NCI-H2029 (cell line): ENCODE data around the gene GLIS2.

Experiments
- DNase-seq: peaks from one replicate; lab custom pipeline; 2025; lab: John Stamatoyannopoulos, UW

Gene GLIS2

DNA sequence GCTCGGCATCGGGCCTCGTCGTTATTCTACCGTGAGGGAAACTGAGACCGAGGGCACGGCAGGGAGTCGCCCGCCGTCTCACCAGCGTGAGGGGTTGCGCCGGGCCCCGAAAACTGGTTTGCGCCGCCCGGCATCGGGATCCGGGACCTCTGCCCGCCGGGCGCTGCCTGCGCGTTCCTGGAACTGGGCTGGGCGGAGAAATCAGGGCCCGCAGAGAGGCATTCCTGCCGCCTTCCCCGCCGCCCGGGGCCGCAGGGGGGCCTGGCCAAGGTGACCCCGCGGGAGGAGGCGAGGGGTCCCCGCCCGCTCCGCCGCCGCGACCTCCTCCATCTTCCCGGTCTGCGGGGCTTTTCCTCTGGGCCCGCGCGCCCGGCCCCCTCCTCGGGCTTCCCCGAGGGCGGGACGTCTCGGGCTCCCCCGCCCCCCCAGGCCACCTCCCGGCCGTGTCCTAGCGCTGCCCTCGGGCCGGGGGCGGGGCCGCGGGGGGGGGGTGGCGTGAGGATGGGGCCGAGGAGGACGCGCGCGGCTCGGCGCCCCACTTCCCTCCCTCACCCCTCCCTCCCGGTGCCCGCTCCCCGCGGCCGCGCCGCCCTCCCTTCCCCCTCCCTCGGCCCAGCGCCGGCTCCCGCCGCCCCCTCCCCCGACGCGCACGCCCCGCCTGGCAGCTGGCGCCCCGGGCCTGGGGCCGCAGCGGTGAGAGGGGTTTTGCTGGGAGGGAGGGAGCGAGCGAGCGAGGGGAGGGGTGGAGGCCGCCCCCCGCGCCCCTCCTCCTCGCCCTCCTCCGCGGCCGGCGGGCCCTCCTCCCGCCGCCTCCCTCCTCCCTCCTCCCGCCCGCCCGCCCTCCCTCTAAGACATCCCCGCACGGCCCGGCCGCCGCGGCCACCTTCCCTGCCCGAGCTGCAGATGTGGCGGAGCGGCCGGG, at the start of gene GLIS2:
Gene GLIS2 (plus strand): TSS at position 882 of the 922 bp plus-strand sequence. CDS start 16,214 bp downstream, outside the sequence.
- DNase-seq, result no peak

DNA sequence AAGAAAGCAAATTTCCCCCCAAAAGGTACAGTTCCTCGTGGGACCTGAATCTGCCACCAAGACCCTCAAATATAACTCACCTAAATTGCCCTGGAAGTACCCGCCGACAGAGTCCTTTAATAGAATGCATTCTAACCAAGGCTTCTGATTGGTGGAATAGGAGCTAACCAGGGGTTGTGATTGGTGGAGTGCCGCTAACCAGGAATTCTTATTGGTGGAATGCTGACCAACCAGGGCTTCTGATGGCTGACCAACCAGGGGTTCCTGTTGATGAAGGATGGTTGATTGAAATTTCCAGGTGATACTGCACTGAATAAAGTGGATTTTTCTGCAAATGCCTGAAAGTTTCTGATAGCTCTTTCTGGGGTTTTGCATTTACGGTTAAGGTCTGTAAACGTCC, 49.5 kb upstream of the GLIS2 start:
- no peak for DNase-seq

DNA sequence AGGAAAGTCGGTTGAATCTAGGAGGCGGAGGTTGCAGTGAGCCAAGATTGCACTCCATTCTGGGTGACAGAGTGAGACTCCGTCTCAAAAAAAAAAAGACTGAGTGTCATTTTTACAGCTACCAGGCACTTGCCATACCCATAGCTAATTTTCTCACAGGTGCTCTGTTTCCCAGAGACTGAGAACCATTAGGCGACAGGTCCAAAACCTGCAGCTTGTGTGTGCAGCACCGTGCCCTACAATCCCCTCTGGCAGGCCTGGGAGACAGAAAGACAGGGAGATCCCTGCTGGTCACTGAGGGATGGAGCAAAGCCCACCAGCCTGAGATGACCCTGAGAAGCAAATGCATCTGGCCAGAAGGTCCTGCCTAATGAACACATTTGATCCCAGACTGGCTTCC, 45.8 kb upstream of the GLIS2 start:
- no peak for DNase-seq

DNA sequence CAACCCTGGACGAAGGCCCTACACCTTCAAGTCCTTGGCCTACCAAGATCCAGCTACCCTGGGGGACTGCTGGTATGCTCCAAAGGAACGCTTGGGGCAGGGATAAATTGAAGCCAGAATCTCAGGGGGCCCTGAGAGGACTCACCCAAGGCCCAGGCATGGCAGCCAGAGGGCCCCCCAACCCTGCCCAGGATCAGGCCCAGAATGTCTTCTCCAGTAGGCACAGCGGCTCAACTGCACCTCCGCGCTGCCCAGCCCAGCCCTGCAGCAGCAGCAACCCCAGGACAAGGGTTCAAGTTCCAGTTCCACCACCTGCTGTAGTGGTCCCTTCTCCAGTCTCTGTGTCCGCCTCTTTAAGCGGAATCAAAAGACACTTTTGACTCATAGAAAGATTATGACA, 45.3 kb upstream of the GLIS2 start:
- DNase-seq, result no peak

DNA sequence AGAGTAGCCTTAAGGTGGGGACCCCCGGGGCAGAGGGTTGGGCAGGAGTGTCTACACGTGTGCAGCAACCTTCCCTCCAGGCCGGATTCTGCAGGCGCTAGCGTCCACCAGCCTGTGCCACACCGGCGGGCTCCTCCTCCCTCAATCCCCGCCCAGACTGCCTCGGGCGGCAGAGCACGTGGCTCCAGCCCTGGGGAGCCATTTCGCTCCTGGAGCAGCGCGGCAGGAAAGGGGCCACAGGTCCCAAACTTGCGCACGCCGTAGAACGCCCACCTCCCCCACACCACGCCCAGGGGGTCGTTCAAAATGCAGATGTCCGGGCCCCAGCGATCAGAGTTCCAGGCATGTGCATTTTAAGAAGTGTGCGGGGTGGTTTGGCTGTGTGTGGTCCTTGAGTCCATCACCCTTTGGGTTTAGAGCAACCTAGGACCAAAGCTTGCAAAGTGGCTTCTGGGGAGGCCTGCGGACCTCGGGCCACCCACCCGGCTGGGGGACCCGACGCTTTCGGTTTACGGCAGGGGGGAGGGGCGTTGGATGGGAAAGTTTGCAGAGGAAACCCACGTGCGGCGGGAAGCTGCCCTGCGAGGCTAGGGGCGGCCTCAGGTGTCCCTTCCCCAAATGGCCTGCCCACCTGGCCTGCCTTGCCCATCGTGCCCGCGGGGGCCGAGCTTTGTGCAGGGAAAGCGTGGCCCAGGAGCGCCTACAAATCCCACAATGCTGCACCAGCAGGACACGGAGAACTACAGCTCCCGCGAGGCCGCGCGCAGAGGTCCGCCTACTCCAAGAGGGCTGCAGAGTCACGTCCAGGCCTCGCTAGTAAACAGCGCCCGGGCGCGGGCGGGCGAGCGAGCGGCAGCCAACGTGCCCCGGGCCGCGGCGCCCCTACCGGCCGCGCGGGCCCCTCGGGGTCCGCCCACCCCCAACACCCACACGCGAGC, 44.4 kb upstream of the GLIS2 start:
- peak; percentile 91 for DNase-seq

DNA sequence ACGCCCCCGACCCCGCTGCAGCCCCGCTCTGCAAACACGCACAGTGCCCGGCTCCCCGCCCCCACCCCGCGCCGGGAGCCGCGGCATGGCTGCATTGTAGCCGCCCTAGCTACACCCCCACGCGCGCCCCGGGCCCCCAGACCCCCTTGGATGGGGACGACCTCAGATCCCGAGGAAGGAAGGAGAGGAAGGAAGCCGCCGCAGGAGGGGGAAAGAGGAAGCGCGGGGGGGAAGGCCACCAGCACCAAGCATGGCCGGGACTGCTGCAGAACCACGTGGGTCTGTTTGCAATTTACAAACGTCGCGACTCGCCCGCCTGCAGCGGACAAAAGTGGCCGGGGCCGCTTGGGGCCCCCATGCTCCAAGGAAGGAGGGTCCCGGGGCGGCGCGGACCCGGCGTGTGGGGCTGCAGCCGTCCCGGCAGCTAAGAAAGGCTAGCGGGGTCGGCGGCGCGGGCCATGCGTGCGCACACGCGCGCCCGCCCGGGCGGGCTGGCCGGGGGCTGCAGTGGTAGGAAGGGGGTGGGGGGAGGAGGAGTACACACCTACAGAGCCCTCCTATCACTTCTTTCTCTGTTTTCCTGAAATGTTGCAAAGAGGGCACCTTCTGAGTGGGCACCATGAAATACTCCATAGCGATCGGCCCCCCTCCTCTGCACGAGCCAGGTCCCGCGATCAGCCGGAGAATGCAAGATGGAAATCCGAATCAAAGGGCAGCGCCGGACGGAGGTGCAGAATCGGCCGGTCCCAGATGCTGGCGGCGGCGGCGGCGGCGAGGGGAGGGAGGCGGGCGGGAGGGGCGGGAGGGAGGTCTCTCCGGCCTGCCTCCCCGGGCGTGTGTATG, 43.5 kb upstream of the GLIS2 start:
- DNase-seq, result no peak

DNA sequence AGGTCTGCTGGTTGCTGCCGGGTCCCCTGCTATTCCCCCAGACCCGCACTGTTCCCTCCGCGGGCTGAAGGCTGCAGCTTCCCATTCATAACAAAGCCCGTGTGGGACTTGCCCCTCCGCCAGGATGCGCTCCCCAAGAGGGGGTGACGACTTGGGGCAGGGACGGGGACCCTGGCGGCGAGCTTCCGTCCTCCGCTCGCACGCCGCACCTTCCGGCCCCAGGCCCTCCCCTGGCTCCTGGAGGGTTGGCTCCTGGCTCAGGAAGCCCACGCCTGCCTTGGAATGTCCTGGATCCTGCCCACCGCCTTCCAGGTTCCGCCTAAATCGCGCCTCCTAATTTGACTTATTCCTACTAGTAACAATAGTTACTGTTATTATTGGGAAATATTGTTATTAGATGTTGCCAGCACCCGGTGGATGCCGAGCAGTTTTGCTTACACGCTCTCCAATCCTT, 42.0 kb upstream of the GLIS2 start:
- no peak for DNase-seq

DNA sequence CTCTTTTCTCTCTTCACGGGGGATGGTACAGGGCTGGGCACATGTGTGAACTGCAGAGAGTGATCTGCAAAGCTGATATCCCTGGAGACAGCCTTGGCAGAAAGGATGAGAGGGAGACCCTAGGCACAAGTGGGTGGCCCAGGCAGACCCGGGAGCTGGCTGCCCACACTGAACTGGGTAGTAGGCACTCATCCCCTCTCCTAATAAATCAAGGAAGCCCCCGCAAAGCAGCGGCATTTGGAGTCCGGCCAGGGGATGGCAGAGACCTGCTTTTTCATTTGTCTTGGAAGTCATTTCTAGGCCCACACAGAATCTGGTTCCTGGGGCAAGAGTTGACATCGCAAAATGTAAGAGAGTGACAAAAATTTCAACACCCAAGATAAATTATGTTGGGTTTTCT, 40.0 kb upstream of the GLIS2 start:
- DNase-seq, result no peak

DNA sequence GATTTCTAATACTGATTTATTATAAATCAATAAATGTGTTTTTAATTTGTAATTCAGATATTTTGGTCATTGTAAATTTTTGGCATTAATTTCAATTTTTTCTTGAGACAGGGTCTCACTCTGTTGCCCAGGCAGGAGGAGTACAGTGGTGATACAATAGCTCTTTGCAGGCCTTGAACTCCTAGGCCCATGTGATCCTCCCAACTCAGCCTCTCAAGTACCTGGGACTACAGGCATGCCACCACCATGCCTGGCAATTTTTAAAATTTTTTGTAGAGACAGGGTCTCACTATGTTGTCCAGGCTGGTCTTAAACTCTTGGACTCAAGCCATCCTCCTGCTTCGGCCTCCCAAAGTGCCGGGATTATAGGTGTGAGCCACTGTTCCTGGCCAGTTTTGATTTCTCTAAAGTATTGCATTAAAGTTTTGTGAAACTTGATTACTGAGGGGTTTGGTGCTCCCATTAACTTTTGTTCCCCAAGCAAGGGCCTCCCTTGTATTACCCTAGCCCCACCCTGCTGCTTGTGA, 37.8 kb upstream of the GLIS2 start:
- DNase-seq, result no peak

DNA sequence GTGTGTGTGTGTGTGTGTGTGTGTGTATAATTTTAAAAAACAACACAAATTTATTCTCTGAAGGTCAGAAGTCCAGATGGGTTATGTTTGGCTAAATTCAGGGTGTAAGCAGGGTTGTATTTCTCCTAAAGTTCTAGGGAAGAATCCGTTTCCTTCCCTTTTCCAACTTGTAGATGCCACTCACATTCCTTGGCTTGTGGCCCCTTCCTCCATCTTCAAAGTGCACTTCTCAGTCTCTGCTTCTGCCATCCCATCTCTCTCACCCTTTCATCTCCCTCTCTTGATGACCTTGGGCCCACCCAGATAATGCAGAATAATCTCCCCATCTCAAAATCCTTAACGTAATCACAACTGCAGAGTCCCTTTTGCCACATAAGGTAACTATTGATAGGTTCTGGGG, 35.2 kb upstream of the GLIS2 start:
- DNase-seq, result no peak

DNA sequence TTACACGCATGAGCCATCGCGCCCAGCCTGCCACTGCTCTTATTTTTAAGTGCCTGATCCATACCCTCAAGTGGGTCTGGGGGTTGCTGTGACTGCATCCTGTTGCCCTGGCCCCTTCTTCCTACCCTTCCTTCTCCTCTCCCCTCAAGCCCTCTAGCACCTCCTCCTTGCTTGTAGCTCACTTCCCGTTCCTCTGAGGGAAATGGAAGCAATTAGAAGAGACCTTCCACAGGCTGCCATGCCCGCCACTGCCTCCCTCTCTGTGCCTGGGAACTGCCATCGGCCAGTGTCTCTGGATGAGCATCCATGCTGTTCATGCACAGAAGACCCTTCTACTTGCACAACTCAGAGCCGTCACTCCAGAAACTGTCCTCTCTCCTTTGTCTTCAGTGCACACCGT, 32.4 kb upstream of the GLIS2 start:
- no peak for DNase-seq

DNA sequence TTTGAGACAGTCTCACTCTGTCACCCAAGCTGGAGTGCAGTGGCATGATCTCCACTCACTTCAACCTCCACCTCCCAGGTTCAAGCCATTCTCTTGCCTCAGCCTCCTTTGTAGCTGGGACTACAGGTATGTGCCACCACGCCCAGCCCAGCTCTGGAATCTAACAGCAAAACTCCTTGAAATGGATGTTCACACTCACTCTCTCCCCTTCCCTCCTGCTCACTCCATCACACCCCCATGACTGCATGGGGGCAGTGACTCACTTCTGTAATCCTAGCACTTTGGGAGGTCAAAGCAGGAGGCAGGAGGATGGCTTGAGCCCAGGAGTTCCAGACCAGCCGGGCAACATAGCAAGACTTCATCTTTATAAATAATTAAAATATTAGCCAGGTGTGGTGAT, 31.9 kb upstream of the GLIS2 start:
- no peak for DNase-seq

DNA sequence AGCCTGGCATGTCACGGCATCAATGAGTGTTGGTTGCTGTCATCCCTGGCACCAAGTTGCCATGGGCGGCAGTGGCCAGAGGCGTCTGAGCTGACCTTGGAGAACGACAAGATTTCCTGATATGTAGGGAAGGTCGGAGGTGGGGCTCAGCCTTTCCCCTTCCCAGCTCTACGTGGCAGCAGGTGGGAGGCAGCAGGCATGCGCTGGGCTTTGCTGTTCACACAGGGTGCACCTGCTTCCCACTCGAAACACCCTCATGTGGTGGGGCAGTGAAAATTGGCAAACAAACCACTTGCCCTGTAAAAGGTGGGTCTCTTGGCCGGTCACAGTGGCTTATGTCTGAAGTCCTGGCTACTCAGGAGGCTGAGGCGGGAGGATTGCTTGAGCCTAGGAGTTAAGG, 30.7 kb upstream of the GLIS2 start:
- peak; percentile 62 for DNase-seq

DNA sequence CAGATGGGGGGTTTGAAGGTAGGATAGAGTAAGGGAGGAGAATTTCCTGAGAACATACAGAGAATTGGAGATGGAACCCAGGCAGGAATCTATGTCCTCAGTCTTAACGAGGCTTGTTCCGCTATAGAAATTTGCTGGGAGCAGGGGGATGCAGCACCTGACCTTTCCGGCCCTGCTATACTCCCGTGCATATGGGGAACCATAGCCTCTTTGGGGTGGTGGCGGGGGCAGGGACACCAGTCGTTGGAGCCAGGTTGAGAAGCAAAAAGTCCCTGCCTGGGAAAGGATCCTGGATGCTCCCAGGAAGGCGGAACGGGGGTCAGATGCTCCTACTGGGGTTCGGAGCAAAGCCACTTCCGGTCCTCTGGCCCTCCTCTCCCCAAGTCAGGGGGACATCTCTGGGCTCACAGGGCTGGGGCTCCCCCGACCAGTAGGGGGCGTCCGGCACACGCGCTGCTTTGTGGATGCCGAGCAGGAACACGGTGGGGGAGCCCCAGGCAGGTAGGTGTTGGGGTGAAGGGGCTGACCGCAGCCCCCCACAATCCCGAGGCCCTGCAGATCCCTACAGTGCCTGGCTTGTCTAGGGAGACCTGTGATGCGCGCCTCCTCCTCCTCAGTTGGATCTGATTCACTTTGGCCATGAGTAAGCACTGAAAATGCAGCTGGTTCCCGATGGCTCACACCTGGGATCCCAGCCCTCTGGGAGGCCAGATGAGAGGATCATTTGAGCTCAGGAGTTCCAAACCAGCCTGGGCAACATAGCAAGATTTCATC, 27.5 kb upstream of the GLIS2 start:
- no peak for DNase-seq

DNA sequence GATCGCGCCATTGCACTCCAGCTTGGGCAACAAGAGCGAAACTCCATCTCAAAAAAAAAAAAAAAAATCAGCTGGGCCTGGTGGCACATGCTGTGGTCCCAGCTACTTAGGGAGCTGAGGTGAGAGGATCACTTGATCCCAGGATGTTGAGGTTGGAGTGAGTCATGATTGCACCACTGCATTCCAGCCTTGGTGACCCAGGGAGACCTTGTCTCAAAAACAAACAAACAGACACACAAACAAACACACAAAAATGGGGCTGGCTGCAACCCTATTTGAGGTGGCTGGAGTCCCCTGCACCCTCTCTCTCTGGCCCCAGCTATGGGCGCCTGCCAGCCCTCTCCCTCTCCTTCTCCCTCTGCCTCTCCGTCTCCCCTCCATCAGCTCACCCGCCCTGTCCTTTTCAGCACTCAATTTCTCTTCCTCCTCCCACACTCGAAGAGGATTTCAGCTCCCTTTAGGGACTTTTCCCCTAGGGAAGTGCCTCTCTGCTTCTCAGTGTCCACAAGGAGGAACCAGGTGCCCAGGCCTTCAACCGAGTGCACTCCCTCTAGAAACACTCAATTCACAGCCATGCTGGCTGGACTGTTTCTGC, 25.5 kb upstream of the GLIS2 start:
- DNase-seq, result peak; percentile 29

DNA sequence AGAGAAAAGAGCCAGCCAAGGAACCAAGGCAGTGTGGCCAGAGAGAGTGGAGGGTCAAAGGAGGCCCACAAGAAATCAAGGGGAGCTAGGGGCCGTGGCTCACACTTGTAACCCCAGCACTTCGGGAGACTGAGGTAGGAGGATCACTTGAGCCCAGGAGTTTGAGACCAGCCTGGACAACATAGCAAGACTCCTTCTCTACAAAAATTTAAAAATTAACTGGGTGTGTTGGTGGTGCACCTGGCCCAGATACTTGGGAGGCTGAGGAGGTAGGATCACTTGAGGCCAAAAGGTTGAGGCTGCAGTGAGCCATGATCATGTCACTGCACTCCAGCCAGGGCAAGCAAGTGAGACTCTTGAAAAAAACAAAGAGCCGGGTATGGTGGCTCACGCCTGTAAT, 24.2 kb upstream of the GLIS2 start:
- DNase-seq, result no peak

DNA sequence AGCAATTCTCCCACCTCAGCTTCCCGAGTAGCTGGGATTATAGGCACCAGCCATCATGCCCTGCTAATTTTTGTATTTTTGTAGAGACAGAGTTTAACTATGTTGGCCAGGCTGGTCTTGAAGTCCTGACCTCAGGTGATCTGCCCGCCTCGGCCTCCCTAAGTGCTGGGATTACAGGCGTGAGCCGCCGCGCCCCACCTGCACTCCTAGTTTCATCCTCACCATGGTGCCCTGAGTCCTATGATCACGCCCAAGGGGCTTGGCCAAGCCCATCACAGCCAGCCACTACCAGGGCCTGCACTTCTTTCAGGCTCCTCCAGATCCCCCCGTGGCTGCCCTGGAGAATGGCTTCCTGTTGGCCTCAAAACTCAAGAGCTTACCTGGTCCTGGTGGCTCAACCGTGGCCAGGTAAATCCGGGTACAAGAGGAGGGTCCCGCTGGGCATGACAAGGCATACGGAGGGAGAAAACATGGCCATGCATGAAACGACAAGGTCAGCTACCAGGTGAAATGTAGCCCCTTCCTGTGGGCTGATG, 22.6 kb upstream of the GLIS2 start:
- DNase-seq, result no peak

DNA sequence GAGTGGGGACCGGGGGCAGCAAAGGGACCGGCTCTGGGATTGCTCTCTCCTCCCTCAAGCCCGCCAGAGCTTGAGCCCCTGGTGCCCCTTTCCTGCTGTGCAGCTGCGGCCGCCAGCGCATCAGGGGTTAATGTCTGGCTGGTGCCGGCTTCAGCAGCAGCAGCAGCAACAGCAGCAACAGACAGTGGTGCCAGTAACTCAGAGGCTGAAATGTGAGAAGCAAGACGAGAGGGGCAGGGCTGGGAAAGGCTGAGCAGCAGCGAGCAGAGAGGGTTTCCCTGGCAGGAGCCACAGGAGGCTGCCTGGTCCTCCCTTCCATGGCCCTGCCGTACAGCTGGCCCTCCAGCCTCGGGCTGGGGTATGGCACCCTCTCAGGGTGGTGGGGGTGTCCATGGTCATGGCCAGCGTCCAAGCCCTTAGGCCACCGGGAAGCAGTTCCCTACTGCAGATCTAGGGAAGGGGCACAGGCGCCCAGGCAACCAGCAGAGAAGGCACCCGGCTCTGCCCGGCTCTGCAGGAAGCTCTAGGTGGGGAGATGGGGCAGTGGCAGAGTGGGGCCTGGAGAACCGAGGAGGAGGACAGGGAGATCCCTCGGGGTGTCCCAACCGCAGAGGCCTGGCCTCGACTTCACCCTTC, 21.9 kb upstream of the GLIS2 start:
- DNase-seq, result peak; percentile 76

DNA sequence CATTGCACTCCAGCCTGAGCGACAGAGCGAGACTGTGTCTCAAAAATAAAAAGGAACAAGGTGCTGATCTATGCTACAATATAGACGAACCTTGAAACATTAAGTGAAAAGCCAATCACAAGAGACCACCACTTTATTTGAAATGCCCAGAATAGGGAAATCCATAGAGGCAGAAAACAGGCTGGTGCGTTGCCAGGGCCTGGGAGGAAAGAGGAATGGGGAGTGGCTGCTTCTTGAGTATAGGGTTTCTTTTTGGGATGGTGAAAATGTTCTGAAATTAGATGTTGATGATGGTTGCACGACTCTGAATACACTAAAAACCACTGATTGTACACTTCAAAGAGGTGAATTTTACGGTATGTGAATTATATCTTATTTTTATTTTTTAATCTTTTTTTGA, 20.3 kb upstream of the GLIS2 start:
- no peak for DNase-seq

DNA sequence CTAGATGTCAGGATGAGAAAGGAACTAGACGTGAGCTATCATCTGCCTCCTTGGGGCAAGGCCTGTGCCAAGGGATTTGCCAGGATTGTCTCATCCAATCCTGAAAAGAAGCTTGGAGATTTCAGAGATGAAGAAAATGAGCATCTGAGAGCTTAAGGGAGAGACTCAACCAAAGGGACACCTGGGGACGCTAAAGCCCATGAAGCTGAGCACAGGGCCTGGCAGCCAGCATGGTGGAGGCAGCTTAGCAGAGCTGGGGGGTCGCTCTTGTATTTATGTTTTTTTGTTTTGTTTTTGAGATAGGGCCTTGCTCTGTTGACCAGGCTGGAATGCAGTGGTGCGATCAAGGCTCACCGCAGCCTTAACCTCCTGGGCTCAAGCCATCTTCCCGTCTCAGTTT, 18.4 kb upstream of the GLIS2 start:
- DNase-seq, result no peak
